GM12878 (cell line): ENCODE results near the gene PIAS1. TPM values are rescaled to one million over a fixed set of nuclear protein-coding genes. Genes with fewer than 3 reads are reported as not detected.

ENCODE experiments used
- ATAC-seq: fragments of 200-7000 bp; cut with Tn5 transposase; 3 replicates; pipeline ENCODE4 v1.9.1; 2020; ENCODE audit warnings: mild to moderate bottlenecking, moderate library complexity
- BruUV-seq: library from RNA; stranded (reverse); fragments of 400-500 nt; replicated peaks from 2 replicates; lab custom pipeline; 2021; lab: Mats Ljungman, UMichigan
- CTCF ChIA-PET: fragments of 300-600 bp; sonication (Branson Sonifier 250); formaldehyde crosslinking; extraction: SDS; loops from one replicate; lab custom pipeline; 2021; ENCODE audit warnings: inconsistent platforms; lab: Yijun Ruan, JAX
- POLR2A ChIA-PET: fragments of 350-600 bp; formaldehyde crosslinking; extraction: SDS; loops from one replicate; lab custom pipeline; 2021; ENCODE audit warnings: inconsistent platforms; lab: Charles Lee
- RAD21 ChIA-PET: fragments of 300-600 bp; sonication (Branson Sonifier 250); formaldehyde crosslinking; loops from one replicate; lab custom pipeline; 2023; ENCODE audit warnings: antibody characterized with exemption; ENCODE audit not compliant: unreplicated experiment; lab: Charles Lee
- SMC1A ChIA-PET: fragments of 300-600 bp; sonication (Branson Sonifier 250); formaldehyde crosslinking; loops from one replicate; lab custom pipeline; 2023; ENCODE audit not compliant: unreplicated experiment, uncharacterized antibody; lab: Charles Lee
- DNase-seq: peaks from one replicate; pipeline ENCODE4 v3.0.0-alpha.2; 2011; ENCODE audit warnings: low read depth, low spot score
- FAIRE-seq: peaks from 3 replicates; lab custom pipeline; 2011; peaks lifted over from hg19 to GRCh38; lab: Jason Lieb, UNC
- H2AFZ ChIP-seq: 2 replicates; pipeline ENCODE4 v1.6.0; 2011; ENCODE audit warnings: low read depth, low read length, control low read depth; ENCODE audit not compliant: control insufficient read depth
- H3K27ac ChIP-seq: 2 replicates; pipeline ENCODE4 v1.5.1; 2011; ENCODE audit warnings: control low read depth; ENCODE audit not compliant: control insufficient read depth, insufficient read depth
- H3K27me3 ChIP-seq, 2 experiments: replicated peaks in 1 of 2; 2 replicates each; pipeline versions ENCODE4 v1.6.0 to v1.6.1; 2011; ENCODE audit warnings: low read length in 1 of 2; ENCODE audit not compliant: control insufficient read depth in 2 of 2, insufficient read depth in 2 of 2
- H3K36me3 ChIP-seq, 2 experiments: 2 replicates each; pipeline ENCODE4 v1.5.1; 2011; ENCODE audit warnings: low read length in 1 of 2; ENCODE audit not compliant: control insufficient read depth in 2 of 2, insufficient read depth in 2 of 2
- H3K4me1 ChIP-seq: 2 replicates; pipeline ENCODE4 v1.6.1; 2011; ENCODE audit warnings: mild to moderate bottlenecking, low read length, moderate library complexity, mixed read lengths; ENCODE audit not compliant: control insufficient read depth, insufficient read depth
- H3K4me2 ChIP-seq: 2 replicates; pipeline ENCODE4 v1.6.0; 2011; ENCODE audit warnings: control low read depth; ENCODE audit not compliant: control insufficient read depth, insufficient read depth
- H3K4me3 ChIP-seq: fragments of 200-600 bp; sonication (generic); 2 replicates; pipeline ENCODE4 v1.5.1; 2016
- H3K79me2 ChIP-seq: 2 replicates; pipeline ENCODE4 v1.6.0; 2011; ENCODE audit warnings: low read length; ENCODE audit not compliant: control insufficient read depth, insufficient read depth
- H3K9ac ChIP-seq: 2 replicates; pipeline ENCODE4 v1.8.0; 2011; ENCODE audit warnings: low read length, control low read depth, mixed read lengths; ENCODE audit not compliant: control insufficient read depth, insufficient read depth
- H3K9me3 ChIP-seq: replicated peaks from 3 replicates; pipeline ENCODE4 v1.5.1; 2011; ENCODE audit warnings: mild to moderate bottlenecking, low read length; ENCODE audit not compliant: control insufficient read depth, insufficient read depth
- H4K20me1 ChIP-seq: 2 replicates; pipeline ENCODE4 v1.6.0; 2011; ENCODE audit not compliant: control insufficient read depth, insufficient read depth
- CREB1 ChIP-seq: IDR thresholded peaks from 2 replicates; pipeline ENCODE4 v1.6.1; 2012; ENCODE audit warnings: low read depth, mild to moderate bottlenecking, inconsistent platforms
- DPF2 ChIP-seq: fragments of 450-650 bp; IDR thresholded peaks from 2 replicates; pipeline ENCODE4 v1.6.1; 2017; ENCODE audit warnings: mild to moderate bottlenecking
- EED ChIP-seq: sonication (generic); IDR thresholded peaks from 2 replicates; pipeline ENCODE4 v1.6.1; 2016; ENCODE audit warnings: antibody characterized with exemption, low read depth
- HCFC1 ChIP-seq: fragments of 150-350 bp; IDR thresholded peaks from 2 replicates; pipeline ENCODE4 v1.6.1; 2014; ENCODE audit warnings: low read length
- HDGF ChIP-seq: fragments of 450-650 bp; IDR thresholded peaks from 2 replicates; pipeline ENCODE4 v1.6.1; 2016; ENCODE audit warnings: antibody characterized with exemption
- MTA3 ChIP-seq: IDR thresholded peaks from 2 replicates; pipeline ENCODE4 v1.6.1; 2012; ENCODE audit warnings: low read length, inconsistent platforms, borderline replicate concordance
- POLR2AphosphoS2 ChIP-seq: IDR thresholded peaks from 2 replicates; pipeline ENCODE4 v1.6.1; 2011; ENCODE audit warnings: low read depth, mild to moderate bottlenecking, low read length, improper control_type of control experiment, moderate library complexity
- POLR2AphosphoS5 ChIP-seq: IDR thresholded peaks from 2 replicates; pipeline ENCODE4 v1.6.1; 2011; ENCODE audit warnings: mild to moderate bottlenecking, low read length, inconsistent platforms
- RBBP5 ChIP-seq: fragments of 200-600 bp; sonication (generic); conservative IDR thresholded peaks from 2 replicates; pipeline ENCODE4 v1.6.1; 2016
- RCOR1 ChIP-seq: conservative IDR thresholded peaks from 2 replicates; pipeline ENCODE4 v1.6.1; 2012; ENCODE audit warnings: low read depth, low read length, improper control_type of control experiment
- RUNX3 ChIP-seq: IDR thresholded peaks from 2 replicates; pipeline ENCODE4 v1.6.1; 2012; ENCODE audit warnings: low read length, inconsistent platforms
- SMAD5 ChIP-seq: IDR thresholded peaks from 2 replicates; pipeline ENCODE4 v1.6.1; 2016; ENCODE audit warnings: antibody characterized with exemption, low read depth
- SMC3 ChIP-seq: IDR thresholded peaks from 2 replicates; pipeline ENCODE4 v1.6.1; 2011; ENCODE audit warnings: low read length, improper control_type of control experiment, borderline replicate concordance
- SREBF1 ChIP-seq: IDR thresholded peaks from 2 replicates; pipeline ENCODE4 v1.6.1; 2012; ENCODE audit warnings: mild to moderate bottlenecking, low read length
- YBX1 ChIP-seq: fragments of 450-650 bp; IDR thresholded peaks from 2 replicates; pipeline ENCODE4 v1.6.1; 2016; ENCODE audit warnings: antibody characterized with exemption
- WGBS: methylation state at CpG from one replicate; pipeline ENCODE4 v1.1.6; 2016; ENCODE audit warnings: low lambda C conversion rate; ENCODE audit not compliant: insufficient replicate concordance, insufficient coverage; ENCODE audit errors: missing lambda C conversion rate; 5-methylcytosine and 5-hydroxymethylcytosine counted together
- in situ Hi-C: fragments of 300-500 bp; cut with MboI; formaldehyde crosslinking; loops from 9 replicates; pipeline ENCODE4 v1.14.3; 2018; ENCODE audit warnings: mixed read lengths
- intact Hi-C: fragments of 100-400 bp; cut with micrococcal nuclease; formaldehyde crosslinking; loops from one replicate; pipeline ENCODE4 v1.14.2; 2022; ENCODE audit not compliant: unreplicated experiment
- polyA plus RNA-seq, 11 experiments: library from polyadenylated mRNA; depleted of rRNA in 4 of 11; unstranded in 6 of 11; stranded (reverse) in 5 of 11; fragments of >200 nt; fragmentation: Nextera tagmentation in 4 of 11; fragmentation: Illumina TruSeq in 1 of 11; extraction: Ambion mirVana in 4 of 11; extraction: Trizol in 1 of 11; gene quantifications; 1 replicate in 1 of 11; 2 replicates in 10 of 11; pipeline versions ENCODE4 v1.2.1 to v1.2.3, GENCODE V29; 2011 to 2016; ENCODE audit warnings: inconsistent platforms in 2 of 11, missing spikeins in 2 of 11, low read depth in 1 of 11
- total RNA-seq, 4 experiments: library from RNA; depleted of rRNA in 3 of 4; stranded (reverse); fragments of >200 nt in 3 of 4; fragmentation: Illumina TruSeq in 1 of 4; extraction: Trizol in 1 of 4; gene quantifications; 2 replicates each; pipeline versions ENCODE4 v1.2.1 to v1.2.3, GENCODE V29; 2013 to 2021
- TF ChIP-seq, protein P1 (sequence below): IDR thresholded peaks from 2 replicates; pipeline ENCODE4 v1.6.1; 2011; ENCODE audit warnings: low read depth, low read length, improper control_type of control experiment, borderline replicate concordance

PIAS1 gene
- total and polyA plus RNA-seq, 10 of the 15 experiments (the other 5 are each of a cell fraction or from before 2014, with no cell fraction given), result 20.2 to 96.3 (median 37.0) TPM

DNA sequence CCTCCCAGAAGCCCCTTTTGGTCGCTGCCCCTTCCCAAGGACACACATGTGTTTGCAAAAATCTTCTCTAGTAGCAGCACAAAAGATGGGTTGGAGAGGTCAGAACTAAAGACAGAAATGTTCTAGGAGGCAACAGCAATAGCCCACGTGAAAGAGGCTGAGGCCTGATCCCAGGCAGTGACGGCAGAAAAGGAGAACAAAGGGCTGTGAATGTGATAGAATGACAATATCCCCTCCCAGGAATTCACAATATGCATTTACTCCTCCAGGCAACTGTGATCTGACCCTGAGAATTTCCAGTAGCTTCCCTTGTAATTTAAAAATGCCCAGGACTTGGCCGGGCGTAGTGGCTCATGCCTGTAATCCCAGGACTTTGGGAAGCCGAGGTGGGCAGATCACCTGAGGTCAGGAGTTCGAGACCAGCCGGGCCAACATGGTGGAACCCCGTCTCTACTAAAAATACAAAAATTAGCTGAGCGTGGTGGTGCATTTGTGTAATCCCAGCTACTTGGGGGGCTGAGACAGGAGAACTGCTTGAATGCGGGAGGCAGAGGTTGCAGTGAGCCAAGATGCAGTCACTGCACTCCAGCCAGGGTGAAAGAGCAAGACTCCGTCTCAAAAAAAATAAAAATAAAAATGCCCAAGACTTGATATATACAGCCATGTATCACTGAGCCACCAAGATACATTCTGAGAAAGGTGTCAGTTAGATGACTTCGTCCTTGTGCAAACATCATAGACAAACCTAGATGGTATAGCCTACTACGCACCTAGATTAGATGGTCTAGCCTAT, 43.6 kb upstream of the PIAS1 start:
- TF ChIP-seq RBBP5 (no peak), RUNX3 (no peak), POLR2AphosphoS2 (no peak), HCFC1 (no peak)
- 60% methylated on average over 14 of the region's 14 CpGs for WGBS
- Histone ChIP-seq H3K27me3 (no peaks in the 10 kb centered on the region), H3K4me3 (no peak overlapping the region), H3K36me3 (no peaks in the 10 kb centered on the region), H4K20me1 (no peaks in the 10 kb centered on the region), H3K79me2 (no peaks in the 10 kb centered on the region), H3K27ac (no peak overlapping the region), H3K4me1 (0 out of 2 replicates have a peak, but pooled peaks cover 3% of the 10 kb centered on the region), H3K9me3 (peaks cover 6% of the 10 kb centered on the region; the same call in 2 of the 3 replicates), H3K4me2 (no peak overlapping the region), H3K9ac (no peak overlapping the region), H2AFZ (no peak overlapping the region)
- ATAC-seq (no peak), FAIRE-seq (no peak), DNase-seq (no peak)
- RAD21 ChIA-PET, result no interaction called here
- intact Hi-C loops, result no loop called here
- in situ Hi-C loops, result no loop called here
- POLR2A ChIA-PET, result no interaction called here
- SMC1A ChIA-PET, result interaction anchor here (1.0 to 1.2 kb wide), 2 partner anchors 135 to 142 kb away, joined by 3 to 4 read pairs; no protein-coding TSS in a partner anchor
- CTCF ChIA-PET, result interaction anchor here (0.5 kb wide), 1 partner anchor 663 kb away, joined by 3 read pairs; no protein-coding TSS in a partner anchor
- no TSS peak for BruUV-seq

DNA sequence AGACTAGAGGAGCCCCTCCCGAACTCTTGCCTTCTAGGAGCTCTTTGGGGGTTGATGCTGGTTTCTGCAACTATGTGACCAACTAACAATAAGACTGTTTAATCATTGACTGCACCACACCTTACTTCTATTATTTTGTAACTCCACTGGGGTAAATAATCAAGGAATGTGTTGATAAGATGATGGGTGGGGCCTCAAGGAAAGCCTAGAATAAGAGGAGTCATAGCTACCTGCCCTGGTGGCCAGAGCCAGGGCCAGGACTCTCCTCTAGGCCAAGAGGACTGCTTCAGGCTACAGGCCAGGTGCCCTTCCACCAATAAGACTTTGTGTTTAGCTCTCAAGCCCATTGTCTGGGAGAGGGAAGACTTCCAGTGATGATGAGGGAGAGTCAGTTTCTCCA, 41.2 kb upstream of the PIAS1 start:
- FAIRE-seq (no peak), ATAC-seq (no peak), DNase-seq (no peak)
- Histone ChIP-seq H3K79me2 (no peaks in the 10 kb centered on the region), H3K9ac (no peak overlapping the region), H3K36me3 (no peaks in the 10 kb centered on the region), H4K20me1 (no peaks in the 10 kb centered on the region), H3K4me2 (no peak overlapping the region), H3K4me3 (no peak overlapping the region), H2AFZ (no peak overlapping the region), H3K9me3 (peaks cover 5% of the 10 kb centered on the region; the same call in 2 of the 3 replicates), H3K27me3 (no peaks in the 10 kb centered on the region), H3K4me1 (0 out of 2 replicates have a peak, but pooled peaks cover 3% of the 10 kb centered on the region), H3K27ac (no peak overlapping the region)
- ChIA-PET POLR2A (no interaction called here), CTCF (no interaction called here), SMC1A (interaction anchor here (1.2 kb wide), 1 partner anchor 12 kb away, joined by 3 read pairs; no protein-coding TSS in a partner anchor), RAD21 (no interaction called here)
- 32% methylated on average over 1 of the region's 1 CpG for WGBS
- BruUV-seq, result no TSS peak
- in situ Hi-C loops (no loop called here), intact Hi-C loops (no loop called here)
- TF ChIP-seq SMC3, result no peak
- TF ChIP-seq RCOR1, result no peak
- TF ChIP-seq MTA3, result no peak
- TF ChIP-seq, protein P1, sequence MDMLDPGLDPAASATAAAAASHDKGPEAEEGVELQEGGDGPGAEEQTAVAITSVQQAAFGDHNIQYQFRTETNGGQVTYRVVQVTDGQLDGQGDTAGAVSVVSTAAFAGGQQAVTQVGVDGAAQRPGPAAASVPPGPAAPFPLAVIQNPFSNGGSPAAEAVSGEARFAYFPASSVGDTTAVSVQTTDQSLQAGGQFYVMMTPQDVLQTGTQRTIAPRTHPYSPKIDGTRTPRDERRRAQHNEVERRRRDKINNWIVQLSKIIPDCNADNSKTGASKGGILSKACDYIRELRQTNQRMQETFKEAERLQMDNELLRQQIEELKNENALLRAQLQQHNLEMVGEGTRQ, result no peak
- TF ChIP-seq CREB1, result no peak
- TF ChIP-seq EED, result no peak
- TF ChIP-seq DPF2, result no peak
- TF ChIP-seq SMAD5, result no peak
- no peak for TF ChIP-seq RBBP5
- no peak for TF ChIP-seq POLR2AphosphoS5
- TF ChIP-seq HDGF, result no peak
- no peak for TF ChIP-seq SREBF1
- no peak for TF ChIP-seq YBX1
